KBM-7 (cell line): Measurements from ENCODE around the gene OR52E4.
A peak's percentile ranks its signal among the peaks of the same experiment; 100 is the strongest.

ENCODE experiments used
- DNase-seq: peaks from one replicate; pipeline ENCODE4 v3.0.0-alpha.2; 2015
- in situ Hi-C: fragments of 300-500 bp; cut with MboI; formaldehyde crosslinking; loops from 2 replicates; pipeline ENCODE4 v1.14.3; 2020; ENCODE audit warnings: low sequenced_read_pairs, low pct_unique_long_range_greater_than_20kb, mixed read lengths

Gene OR52E4

DNA sequence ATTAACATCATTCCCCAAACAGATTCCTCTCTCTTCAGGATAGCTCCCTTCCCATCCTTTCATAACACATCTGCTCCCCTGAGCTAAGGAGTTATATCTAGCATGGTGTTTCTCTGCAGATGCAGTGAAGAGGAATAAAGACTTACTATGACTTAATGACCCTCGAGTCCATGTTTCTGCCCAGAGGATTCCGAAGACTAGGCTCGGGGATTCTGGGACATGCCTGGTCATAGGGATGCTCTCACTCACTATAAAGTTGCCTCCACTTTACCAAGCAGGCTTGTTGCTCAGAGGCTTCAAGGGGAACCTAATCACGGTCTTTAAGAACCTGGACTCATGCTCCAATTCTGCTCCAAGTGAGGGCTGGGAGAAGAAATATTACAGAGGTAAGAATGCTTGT, at the start of gene OR52E4:
OR52E4 (plus strand) TSS at position 301 of the 400 bp plus-strand sequence. CDS start 3,664 bp downstream, outside the sequence.
- in situ Hi-C loops = no loop called here
- no peak for DNase-seq

DNA sequence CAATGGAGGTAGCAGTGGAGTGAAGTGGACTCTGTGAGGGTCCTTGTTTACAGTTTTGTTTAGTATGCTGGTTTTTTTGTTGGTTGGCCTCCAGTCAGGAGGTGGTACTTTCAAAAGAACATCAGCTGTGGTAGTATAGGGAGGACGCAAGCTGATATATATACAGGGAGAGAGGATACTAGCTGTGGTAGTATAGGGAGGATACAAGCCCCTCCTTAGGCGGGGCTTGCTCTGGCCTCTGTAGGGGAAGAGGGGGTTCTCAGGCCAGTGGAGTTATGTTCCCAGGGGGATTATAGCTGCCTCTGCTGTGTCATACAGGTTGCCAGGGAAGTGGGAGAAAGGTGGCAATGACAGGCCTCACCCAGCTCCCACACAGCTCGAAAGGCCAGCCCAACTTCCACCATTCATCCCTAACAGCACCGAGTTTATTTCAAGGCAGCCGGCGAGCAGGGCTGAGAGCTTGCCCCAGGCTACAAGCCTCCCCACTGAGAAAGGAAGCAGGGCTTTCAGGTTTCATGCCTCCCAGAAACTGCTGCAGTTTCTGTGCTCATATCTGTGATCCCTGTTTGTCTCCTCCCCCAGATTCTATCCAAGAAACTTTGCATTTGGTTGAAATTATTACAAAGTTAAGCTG, 49.1 kb upstream of the OR52E4 start:
- in situ Hi-C loops = no loop called here
- DNase-seq = no peak

DNA sequence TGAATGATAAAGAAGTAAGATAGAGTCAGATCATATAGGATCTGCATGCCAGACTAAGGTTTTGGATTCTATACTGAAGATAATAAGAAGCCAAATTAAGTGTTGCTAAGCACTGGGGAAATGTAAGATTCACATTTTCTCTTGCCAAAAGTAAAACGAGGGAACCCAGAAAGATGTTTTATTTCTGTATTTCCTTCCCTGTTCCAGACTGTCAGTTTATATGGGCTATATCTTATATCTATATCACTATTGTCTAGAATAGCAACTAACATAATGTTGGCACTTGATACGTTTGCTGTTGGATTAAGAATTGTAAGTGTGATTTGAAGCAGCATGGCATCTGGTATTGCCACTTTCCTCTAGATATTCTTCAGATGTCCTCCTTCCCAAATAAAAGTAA, 47.0 kb upstream of the OR52E4 start:
- in situ Hi-C loops = no loop called here
- DNase-seq = no peak

DNA sequence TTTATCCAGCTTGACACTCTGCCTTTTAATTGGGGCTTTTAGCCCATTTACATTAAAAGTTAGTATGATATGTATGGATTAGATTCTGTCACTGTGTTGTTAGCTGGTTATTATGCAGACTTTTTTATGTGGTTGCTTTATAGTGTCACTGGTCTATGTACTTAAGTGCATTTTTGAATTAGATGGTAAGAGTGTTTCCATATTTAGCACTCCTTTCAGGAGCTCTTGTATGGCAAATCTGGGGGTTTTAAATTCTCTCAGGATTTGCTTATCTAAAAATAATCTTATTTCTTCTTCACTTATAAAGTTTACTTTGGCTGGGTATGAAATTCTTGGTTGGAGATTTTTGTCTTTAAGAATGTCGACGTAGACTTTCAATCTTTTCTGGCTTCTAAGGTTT, 42.7 kb upstream of the OR52E4 start:
- no peak for DNase-seq
- in situ Hi-C loops = no loop called here

DNA sequence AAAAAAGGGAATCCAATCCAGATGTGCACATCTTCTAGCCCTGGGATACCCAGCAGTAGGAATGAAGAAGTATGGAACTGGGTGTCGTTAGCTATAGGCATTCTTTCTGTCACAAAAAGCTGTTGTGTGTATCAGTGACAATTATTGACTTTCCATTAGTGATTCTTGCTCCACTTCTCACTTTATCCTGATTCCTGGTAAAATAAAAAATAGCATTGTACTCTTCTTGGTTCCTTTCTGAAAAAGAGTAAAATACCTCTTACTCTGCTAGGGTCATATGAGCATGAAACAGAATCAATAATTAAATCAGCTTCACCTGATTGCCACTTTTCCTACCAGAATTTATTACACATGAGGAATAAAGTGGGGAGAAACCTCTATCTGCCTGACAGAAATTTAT, 38.6 kb upstream of the OR52E4 start, which contains the start of gene OR52E6:
OR52E6 (minus strand) TSS at position 101 of the 400 bp plus-strand sequence; CDS start at position 101, 0 bp downstream.
- in situ Hi-C loops = no loop called here
- DNase-seq = no peak

DNA sequence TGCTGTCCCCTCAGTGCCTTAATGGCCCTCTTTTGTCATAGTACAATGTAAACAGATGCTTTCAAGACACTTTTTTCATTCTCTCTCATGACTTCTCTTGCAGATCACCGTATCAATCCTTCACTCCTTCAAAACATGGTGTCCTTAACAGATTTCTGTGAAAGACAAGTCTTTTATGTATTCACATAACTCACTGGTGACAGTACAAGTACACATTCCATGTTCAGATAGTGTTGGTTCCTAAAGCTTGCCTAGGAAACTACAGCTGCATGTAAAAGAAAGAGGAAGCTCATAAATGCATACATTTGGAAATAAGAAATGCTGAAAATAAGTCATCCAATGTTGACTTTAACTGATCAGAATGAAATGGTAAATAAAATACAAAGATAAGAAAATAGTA, 33.7 kb upstream of the OR52E4 start:
- in situ Hi-C loops = no loop called here
- peak; percentile 16 for DNase-seq

DNA sequence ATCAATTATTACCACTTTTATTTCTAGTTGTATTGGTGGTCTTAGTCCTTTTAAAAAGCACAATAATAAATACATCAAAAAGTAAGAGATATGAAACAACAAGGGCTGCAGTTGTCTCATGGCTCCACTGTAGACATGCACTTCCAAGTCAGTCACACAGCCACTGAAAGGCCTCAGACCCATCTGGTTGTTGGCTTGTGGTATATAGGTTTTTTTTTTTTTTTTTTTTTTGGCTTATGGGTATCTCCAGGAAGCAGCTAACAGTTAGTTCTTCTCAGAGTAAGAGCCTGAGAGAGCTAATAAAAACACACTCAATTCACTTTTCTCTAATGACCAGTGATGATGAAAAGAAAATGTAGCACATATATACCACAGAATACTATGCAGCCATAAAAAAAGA, 32.7 kb upstream of the OR52E4 start:
- in situ Hi-C loops = no loop called here
- peak; percentile 9 for DNase-seq

DNA sequence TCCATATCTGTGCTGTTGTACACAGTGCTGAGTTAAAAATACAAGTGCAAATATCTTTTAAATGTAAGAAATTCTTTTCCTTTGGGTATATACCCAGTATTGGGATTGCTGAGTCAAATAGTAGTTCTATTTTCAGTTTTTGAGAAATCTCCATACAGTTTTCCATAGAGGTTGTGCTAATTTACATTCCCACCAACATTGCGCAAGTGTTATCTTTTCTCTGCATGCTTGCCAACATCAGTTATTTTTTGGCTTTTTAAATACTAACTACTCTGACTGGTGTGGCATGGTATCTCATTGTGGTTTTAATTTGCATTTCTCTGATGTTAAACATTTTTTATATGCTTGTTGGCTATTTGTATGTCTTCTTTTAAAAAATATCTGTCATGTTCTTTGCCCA, 29.4 kb upstream of the OR52E4 start:
- no peak for DNase-seq
- in situ Hi-C loops = no loop called here

DNA sequence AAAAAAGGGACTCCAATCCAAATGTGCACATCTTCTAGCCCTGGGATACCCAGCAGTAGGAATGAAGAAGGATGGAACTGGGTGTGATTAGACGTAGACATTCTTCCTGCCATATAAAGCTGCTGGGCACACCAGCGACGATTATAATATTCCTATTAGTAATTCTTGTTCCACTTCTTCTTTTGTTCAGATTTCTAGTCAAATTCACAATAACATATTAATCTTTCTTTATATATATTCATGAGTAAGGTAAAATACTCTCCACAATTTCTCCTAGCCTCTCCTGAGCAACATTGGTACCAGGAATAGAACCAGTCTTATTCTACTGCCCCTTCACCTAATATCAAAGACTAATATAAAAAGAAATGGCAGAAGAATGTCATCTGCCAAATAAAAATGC, 22.8 kb upstream of the OR52E4 start, which contains the start of gene OR52E8:
OR52E8 (minus strand) TSS at position 101 of the 400 bp plus-strand sequence; CDS start at position 101, 0 bp downstream.
- no peak for DNase-seq
- in situ Hi-C loops = no loop called here

DNA sequence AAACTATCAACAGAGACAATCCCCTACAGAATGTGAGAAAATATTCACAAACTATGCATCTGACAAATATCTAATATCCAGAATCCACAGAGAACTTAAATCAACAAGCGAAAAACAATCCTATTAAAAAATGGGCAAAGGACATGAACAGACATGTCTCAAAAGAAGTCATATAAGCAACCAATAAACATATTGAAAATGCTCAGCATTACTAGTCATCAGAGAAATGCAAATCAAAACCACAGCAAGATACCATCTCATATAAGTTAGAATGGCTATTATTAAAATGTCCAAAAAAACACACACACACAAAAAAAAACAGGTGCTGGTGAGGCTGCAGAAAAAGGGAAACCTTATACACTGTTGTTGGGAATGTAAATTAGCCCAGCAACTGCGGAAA, 14.6 kb upstream of the OR52E4 start:
- in situ Hi-C loops = no loop called here
- no peak for DNase-seq

DNA sequence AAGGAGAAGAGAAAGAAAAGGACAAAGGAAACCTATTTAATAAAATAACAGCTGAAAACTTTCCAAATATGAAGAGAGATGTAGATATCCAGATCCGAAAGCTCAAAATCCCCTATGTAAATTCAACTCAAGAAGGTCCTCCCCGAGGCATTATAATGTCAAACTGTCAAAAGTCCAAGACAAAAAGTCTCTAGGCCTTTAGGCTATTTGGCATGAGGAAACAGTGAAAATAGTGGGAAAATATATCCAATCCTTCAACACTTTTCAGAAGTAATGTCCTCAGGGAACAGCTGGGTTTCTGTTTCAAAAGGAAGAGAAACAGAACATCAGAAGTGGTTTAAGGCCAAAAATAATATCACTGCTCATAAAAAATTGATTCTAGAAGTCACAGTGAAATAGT, 1.9 kb upstream of the OR52E4 start:
- DNase-seq = no peak
- in situ Hi-C loops = no loop called here

DNA sequence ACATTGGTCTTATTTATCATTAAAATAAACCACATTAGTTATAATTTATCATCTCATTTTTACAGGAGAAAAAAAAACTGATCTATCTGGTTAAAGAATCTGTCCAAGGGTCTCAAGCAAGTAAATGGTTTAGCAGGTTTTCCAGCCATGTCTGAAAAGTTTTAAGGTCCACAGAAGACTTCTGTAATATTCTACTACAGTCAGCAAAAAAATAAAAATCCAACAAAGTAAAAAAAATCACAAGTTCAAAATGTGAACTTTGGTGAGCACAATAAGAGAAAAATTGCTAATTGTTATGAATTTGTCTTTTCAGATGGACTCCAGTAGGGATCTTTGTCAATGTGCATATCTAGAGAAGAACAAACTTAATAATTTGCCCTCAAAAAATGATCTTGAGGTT, 1.3 kb downstream of the OR52E4 start:
- in situ Hi-C loops = no loop called here
- no peak for DNase-seq

DNA sequence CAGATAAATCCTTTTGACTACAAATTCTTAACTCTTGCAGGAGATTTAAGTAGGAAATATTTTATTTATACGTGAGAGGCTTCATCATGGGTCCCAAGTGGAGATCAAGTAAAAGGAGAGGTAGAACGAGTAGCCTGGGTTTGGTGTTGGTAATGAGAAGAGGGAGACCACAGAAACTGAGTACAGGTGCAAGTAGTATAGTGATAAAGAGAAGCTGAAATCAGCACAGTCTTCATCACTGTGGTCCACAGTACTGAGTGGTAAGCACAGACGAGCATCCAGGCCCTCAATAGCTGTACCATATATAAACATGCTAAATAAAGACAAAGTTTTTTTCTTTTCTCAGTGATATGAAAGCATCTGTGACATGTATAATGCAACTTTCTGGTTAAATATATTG, 6.7 kb downstream of the OR52E4 start:
- in situ Hi-C loops = no loop called here

DNA sequence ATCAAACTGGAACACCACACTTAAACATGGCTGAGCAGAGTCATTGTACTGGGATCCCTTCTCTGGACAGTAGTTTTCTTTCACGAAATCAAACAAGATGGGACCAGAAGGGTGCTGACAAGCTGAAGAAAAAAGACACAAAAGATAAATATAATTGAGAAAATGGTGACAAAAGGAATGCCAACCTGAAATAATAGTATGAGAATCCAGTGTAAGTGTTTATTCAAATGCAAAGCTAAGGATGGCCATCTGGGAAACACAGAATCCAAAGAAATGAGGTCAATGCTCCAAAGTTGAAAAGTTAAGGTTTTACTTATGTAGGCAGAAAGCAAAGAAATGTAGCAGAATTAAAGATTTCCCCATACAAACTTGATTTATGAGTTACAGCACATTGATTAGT, 7.2 kb downstream of the OR52E4 start:
- in situ Hi-C loops = no loop called here
- DNase-seq = no peak

More for the DNA sequence above, 6.7 kb downstream of the OR52E4 start:
- DNase-seq = no peak

DNA sequence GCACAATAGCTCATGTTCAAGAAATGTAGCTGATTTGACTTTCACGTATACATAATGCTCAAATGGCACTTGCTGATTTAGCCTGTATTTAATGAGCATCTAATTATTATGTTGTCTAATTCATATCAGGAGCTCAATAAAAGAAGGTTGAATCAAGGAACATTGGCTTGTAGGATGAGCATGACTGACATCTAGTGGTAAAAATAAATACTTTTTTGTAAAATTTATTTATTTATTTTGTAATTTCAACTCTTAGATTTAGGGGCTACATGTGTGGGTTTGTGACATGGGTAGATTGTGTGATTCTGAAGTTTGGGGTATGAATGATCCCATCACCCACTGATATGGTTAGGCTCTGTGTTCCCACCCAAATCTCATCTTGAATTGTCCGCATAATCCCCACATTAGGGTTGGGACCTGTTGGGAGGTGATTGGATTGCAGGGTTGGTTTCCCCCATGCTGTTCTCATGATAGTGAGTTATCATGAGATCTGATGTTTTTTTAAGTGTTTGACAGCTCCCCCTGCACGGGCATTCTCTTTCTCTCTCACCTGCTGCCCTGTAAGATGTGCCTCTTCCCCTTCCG, 10.9 kb downstream of the OR52E4 start:
- peak; percentile 45 for DNase-seq
- in situ Hi-C loops = no loop called here

DNA sequence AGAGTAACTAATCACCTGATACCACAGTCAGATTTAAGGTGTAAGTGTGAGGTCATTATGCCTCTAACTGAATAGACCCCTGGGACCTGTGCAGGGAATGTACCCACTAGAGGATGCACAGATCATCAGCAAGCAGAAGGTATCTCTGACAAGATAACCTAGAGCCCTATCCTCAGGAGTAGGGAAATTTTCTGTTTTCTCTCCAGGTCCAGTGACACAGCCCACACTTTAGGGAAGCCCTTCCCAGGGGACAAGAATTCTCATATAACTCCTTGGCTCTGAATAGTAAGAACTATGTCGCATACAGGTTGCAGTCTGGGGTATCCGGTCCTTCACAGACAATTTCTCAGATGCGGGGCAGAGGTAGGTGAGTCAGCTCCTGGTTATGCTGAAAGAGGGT, 12.5 kb downstream of the OR52E4 start, which contains the start of gene OR52E5:
OR52E5 (plus strand) TSS at position 301 of the 400 bp plus-strand sequence. CDS start 7,569 bp downstream, outside the sequence.
- in situ Hi-C loops = no loop called here
- peak; percentile 0 for DNase-seq

DNA sequence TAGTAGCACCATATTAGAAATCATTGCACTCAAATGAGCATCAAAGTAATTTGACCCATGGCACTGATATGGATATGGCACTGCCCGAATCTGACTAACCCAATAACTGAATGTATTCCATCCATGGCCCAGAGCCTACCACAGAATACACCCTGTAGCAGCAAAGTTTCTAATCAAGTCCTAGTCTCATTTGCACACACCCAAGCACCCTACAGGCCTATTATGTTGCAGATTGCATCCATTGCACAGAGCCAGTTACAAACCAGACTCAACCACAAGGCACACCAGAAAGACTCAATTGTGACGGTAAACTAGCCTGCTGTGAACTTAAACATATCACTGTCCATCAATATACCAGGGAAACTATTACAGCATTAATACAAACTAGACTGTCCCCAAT, 19.1 kb downstream of the OR52E4 start:
- no peak for DNase-seq
- in situ Hi-C loops = no loop called here

DNA sequence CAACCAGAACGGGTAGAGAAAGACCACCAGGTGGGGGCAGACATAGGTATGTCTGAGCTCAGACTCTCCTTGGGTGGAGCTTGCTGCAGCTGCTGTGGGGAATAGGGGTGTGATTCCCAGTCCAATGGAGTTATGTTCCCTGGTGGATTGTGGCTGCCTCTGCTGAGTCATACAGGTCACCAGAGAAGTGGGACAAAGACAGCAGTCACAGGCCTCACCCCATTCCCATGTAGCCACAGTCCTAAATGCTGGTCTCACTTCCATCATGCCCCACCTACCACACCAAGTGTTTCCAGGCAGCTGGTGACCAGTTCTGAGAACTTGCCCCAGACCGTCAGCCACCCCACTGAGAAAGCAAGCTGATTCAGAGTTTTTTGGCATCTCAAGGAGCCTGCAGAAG, 30.1 kb downstream of the OR52E4 start:
- in situ Hi-C loops = no loop called here
- no peak for DNase-seq

DNA sequence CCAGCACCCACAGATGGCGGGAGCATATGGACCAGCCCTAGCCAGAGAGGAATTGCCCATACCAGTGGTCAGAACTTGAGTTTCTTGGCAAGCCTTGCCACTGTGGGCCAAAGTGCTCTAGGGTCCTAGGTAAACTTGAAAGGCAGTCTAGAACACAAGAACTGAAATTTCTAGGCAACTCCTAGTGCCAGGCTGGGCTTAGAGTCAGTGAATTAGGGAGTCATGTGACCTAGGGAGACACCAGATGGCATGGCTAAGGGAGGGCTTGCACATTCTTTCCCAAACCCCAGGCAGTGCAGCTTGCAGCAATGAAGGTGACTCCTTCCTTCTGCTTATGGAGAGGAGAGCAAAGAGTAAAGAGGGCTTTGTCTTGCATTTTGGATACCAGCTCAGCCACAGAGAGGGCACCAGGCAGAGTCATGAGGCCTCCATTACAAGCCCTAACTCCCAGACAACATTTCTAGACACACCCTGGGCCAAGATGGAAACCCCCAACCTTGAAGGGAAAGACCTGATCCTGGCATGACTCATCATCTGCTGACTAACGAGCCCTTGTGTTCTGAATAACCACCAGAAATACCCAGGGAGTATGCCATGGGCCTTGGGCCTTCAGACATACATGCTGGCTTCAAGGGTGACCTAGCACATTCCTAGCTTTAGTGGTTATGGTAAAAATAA, 42.5 kb downstream of the OR52E4 start:
- no peak for DNase-seq
- in situ Hi-C loops = no loop called here

DNA sequence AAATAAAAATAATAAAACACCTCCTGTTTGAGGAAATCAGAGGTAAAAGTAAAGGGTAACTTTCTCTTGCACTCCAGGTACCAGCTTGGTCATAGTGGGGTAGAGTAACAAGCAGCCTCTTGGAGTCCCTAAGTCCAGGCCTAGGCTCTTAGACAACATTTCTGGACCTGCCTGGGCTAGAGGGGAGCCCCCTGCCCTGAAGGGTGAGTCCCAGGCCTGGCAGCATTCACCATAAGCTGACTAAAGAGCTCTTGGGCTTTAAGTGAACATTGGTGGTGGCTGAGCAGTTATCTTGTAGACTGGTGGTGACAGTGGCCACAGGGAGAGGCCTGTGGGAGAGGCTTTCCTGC, 43.0 kb downstream of the OR52E4 start:
- in situ Hi-C loops = no loop called here
- DNase-seq = no peak
